ENCODE measurements around the gene IL22. TPM values are rescaled to one million over a fixed set of nuclear protein-coding genes. Genes with fewer than 3 reads are reported as not detected.

IL22 gene
- polyA plus RNA-seq, 1 donor (not counting 4 experiments of a cell fraction or from before 2014, with no cell fraction given), result not detected

DNA sequence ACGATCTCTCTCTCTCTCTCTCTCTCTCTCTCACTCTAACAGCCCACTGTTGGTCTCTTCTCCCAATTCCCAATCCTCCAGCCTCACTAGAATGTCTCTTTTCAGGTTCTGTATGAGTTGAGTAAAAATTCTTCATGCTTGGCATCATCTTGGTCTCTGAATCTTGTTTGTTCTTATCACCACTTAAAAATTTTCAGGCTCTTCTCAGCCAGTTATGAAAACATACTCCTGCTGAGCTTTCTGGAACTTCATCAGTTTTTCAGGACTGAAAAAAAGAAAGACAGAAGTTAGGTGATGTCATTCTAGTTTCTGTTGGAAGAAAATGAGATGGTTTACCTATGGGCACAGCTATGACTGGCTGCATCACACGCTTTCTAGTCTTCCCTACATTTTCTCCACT lies 11.5 kb upstream of the IL22 start:
- no peak overlapping the region for H3K27ac ChIP-seq (ENCODE audit: control insufficient read depth, insufficient read depth, low read length)
- no peak overlapping the region for H3K4me3 ChIP-seq (ENCODE audit: control insufficient read depth in 2 of 3, extremely low read depth in 1 of 3, insufficient read depth in 2 of 3, low read depth in 1 of 3, low read length in 3 of 3)
- H3K9me1 ChIP-seq (ENCODE audit: control insufficient read depth, extremely low read depth, insufficient read depth, low read length), result no peaks in the 10 kb centered on the region
- dilution Hi-C loops (cut with MboI; ENCODE audit: extremely low pct_ligation_motif_present, low sequenced_read_pairs), result no loop called here
- H3K9me3 ChIP-seq (ENCODE audit: control insufficient read depth, low read depth, low read length), result no peaks in the 10 kb centered on the region
- H4K20me1 ChIP-seq (ENCODE audit: control insufficient read depth, extremely low read depth, insufficient read depth, low read length), result no peaks in the 10 kb centered on the region
- TF ChIP-seq EZH2 (IDR thresholded peaks at IDR 0.05; ENCODE audit: low read length) (no peak), CTCF (optimal IDR thresholded peaks at IDR 0.05 in 1 of 3, IDR thresholded peaks at IDR 0.05 in 1 of 3, conservative IDR thresholded peaks at IDR 0.05 in 1 of 3; ENCODE audit: extremely low read depth in 1 of 3, insufficient read depth in 2 of 3, low read length in 3 of 3) (no peak)
- FAIRE-seq (no peak), DNase-seq (ENCODE audit: low read depth, low spot score) (no peak)
- no peak overlapping the region for H2AFZ ChIP-seq (ENCODE audit: control insufficient read depth, low read length)
- H3K4me1 ChIP-seq (ENCODE audit: control insufficient read depth, extremely low read depth, insufficient read depth, low read length), result peaks cover 13% of the 10 kb centered on the region
- no peaks in the 10 kb centered on the region for H3K36me3 ChIP-seq (ENCODE audit: control insufficient read depth in 2 of 2, extremely low read depth in 1 of 2, insufficient read depth in 2 of 2, low read length in 2 of 2)
- no peaks in the 10 kb centered on the region for H3K79me2 ChIP-seq (ENCODE audit: control insufficient read depth, insufficient read depth, low read length)
- no peak overlapping the region for H3K9ac ChIP-seq (ENCODE audit: control insufficient read depth, extremely low read depth, insufficient read depth, low read length)
- H3K27me3 ChIP-seq (ENCODE audit: control insufficient read depth, extremely low read depth, insufficient read depth, low read length), result no peaks in the 10 kb centered on the region
- H3K4me2 ChIP-seq (ENCODE audit: control insufficient read depth, extremely low read depth, insufficient read depth, low read depth, low read length), result no peak overlapping the region

DNA sequence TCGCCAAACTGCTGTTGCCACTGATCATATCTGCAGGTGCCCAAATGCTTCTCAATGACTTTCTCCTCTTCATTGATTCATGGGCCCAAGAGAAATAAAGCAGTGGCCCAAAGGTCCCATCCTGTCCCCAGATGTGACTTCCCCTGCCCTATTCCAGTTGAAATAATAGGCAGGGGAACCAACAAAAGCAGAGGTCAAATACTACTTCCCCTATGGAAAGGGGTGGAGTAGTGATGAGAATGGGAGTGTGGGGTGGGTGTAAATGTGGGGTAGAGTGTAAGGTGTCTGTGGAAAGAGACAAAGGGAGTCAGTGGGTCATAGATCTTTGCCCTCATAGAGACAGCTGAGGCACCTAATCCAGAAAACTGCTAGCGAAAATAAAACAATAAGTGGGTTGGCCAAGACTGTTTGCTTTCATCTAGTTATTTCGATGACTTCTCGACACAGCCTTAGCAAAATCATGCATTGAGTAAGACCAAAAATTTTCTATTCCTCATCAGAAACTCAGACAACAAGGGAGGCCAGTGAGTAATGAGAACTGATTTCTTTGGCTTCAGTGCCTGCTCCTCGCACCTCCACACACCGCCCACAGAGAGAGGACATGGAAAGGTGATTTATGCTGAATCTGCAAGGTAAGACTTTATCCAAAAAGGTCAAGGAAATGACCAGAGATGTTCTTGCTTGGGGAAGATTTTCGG lies 10.9 kb upstream of the IL22 start:
- Histone ChIP-seq H3K4me3 (ENCODE audit: control insufficient read depth in 2 of 3, extremely low read depth in 1 of 3, insufficient read depth in 2 of 3, low read depth in 1 of 3, low read length in 3 of 3) (no peak overlapping the region), H3K9me1 (ENCODE audit: control insufficient read depth, extremely low read depth, insufficient read depth, low read length) (no peaks in the 10 kb centered on the region), H3K9ac (ENCODE audit: control insufficient read depth, extremely low read depth, insufficient read depth, low read length) (no peak overlapping the region), H2AFZ (ENCODE audit: control insufficient read depth, low read length) (no peak overlapping the region), H3K27me3 (ENCODE audit: control insufficient read depth, extremely low read depth, insufficient read depth, low read length) (no peaks in the 10 kb centered on the region), H3K36me3 (ENCODE audit: control insufficient read depth in 2 of 2, extremely low read depth in 1 of 2, insufficient read depth in 2 of 2, low read length in 2 of 2) (no peaks in the 10 kb centered on the region), H3K4me2 (ENCODE audit: control insufficient read depth, extremely low read depth, insufficient read depth, low read depth, low read length) (no peak overlapping the region), H4K20me1 (ENCODE audit: control insufficient read depth, extremely low read depth, insufficient read depth, low read length) (no peaks in the 10 kb centered on the region), H3K4me1 (ENCODE audit: control insufficient read depth, extremely low read depth, insufficient read depth, low read length) (peaks cover 18% of the 10 kb centered on the region), H3K79me2 (ENCODE audit: control insufficient read depth, insufficient read depth, low read length) (no peaks in the 10 kb centered on the region), H3K9me3 (ENCODE audit: control insufficient read depth, low read depth, low read length) (no peaks in the 10 kb centered on the region), H3K27ac (ENCODE audit: control insufficient read depth, insufficient read depth, low read length) (no peak overlapping the region)
- dilution Hi-C loops (cut with MboI; ENCODE audit: extremely low pct_ligation_motif_present, low sequenced_read_pairs), result no loop called here
- TF ChIP-seq CTCF (optimal IDR thresholded peaks at IDR 0.05 in 1 of 3, IDR thresholded peaks at IDR 0.05 in 1 of 3, conservative IDR thresholded peaks at IDR 0.05 in 1 of 3; ENCODE audit: extremely low read depth in 1 of 3, insufficient read depth in 2 of 3, low read length in 3 of 3) (no peak), EZH2 (IDR thresholded peaks at IDR 0.05; ENCODE audit: low read length) (no peak)
- no peak for DNase-seq (ENCODE audit: low read depth, low spot score)
- FAIRE-seq, result no peak

All from keratinocyte (primary cell).